NK-92 treated with Interleukin-12 subunit alpha and Interleukin-12 subunit beta, amount 100 ng/mL, for 24 hours (cell line): ENCODE results near the gene LRRC28.

Experiments used
- DNase-seq: peaks from one replicate; lab custom pipeline; 2025; lab: John Stamatoyannopoulos, UW

The LRRC28 gene

GRCh38 chr15:99416191-99417188, 165.2 kb downstream of the LRRC28 start:
- DNase-seq: no peak

GRCh38 chr15:99421172-99421656, 169.9 kb downstream of the LRRC28 start:
- no peak for DNase-seq

GRCh38 chr15:99421758-99422157, 170.5 kb downstream of the LRRC28 start:
- no peak for DNase-seq

- DNase-seq: no peak
Observed at GRCh38 chr15:99423186-99424130, 172.2 kb downstream of the LRRC28 start.

GRCh38 chr15:99424131-99424571, 172.9 kb downstream of the LRRC28 start:
- no peak for DNase-seq

DNA sequence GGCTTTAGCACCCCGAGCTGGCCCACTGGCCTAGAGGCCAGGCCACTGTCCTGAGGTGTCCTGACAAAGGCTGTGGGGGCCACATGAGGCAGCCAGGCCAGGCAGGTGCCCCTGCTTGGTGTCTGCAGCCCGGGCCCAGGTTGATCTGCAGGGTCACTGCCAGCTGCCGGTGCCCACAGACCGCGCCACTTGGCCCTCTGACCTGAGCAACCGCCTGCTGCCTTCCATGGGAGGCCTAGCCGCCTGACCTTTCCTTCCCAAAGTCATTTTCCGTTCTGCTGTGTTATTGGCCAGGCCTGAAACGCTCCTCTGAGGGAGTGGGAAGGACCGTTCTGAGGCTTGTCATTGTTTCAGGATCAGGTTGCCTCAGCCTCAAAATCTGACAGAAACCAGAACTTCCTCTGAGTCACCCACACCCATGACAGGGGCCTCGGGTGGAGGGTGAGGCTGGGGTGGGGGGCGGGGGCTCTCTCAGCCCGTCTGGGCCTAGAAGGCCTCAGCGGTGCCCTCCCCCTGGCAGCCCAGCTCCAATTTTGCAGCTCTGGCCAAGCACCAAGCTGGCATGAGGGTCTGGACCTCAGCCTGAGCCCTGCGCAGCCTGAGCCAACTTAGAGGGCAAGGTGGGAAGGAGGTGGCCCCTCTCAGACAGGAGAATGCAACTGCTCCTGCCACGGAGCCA, 173.8 kb downstream of the LRRC28 start:
- peak; percentile 63 for DNase-seq

- no peak for DNase-seq
Observed at GRCh38 chr15:99425657-99426301, 174.5 kb downstream of the LRRC28 start.

DNA sequence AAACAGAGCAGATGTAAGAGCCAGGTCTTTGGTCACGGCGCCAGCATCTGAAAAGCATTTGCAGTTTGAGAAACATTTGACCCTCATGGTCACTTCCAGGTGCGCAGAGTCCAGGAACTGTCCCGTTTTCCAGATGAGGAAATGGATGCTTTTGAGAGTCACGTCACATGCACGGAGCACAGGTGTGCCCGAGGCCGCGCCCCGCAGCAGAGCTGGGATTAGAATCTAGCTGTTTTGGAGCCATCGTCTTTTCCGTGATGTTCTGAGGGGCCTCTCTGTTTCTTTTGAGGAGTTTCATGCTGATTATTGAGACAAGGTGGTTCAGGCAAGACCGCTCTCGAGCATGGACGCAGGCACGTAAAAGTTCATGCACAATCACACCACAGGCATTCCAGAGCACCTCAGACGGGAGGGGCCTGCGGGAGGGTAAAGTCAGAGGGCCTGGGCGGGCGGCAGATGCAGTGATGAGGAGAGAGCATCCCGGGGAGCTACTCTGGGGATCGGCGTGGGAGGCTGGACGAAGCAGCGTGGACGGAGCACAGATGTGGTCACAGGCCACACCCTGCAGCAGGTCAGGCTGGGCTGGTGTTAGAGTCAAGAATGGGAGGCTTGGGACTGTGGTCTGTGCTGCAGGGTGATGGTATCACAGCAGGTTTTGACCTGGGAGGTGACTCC, 175.3 kb downstream of the LRRC28 start:
- no peak for DNase-seq

- no peak for DNase-seq
Observed at GRCh38 chr15:99427210-99427609, 175.9 kb downstream of the LRRC28 start.

DNA sequence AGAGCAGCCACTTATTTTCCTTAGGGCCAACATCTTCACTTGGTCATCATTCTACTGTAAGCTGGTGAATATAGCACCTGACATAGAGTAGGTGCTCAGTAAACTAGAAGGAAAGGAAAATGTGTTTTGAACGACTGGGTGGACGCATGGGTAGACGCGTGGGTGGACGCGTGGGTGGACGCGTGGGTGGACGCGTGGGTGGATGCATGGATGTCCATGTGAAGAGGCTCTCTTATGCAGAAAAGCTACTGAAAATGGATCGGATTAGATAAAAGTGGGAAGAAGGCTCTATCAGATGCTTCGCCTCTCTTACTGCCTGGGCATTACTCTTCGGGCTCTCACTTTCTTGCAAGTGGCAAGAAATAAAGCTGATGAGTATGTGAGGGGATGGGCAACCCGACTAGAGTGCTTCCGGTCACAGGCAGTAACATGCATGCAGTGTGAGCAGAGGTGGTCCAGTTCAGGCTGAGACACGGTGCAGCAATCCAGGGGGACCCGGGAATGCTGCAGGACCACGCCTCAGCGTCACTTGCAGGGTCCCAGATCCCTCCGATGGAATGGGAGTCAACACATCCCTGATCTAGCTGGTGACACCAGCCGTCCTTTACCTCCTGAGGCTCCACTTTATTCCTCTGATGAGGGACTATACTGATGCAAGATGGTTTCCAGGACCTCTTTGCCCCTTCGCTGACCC, 176.5 kb downstream of the LRRC28 start:
- DNase-seq: no peak

DNA sequence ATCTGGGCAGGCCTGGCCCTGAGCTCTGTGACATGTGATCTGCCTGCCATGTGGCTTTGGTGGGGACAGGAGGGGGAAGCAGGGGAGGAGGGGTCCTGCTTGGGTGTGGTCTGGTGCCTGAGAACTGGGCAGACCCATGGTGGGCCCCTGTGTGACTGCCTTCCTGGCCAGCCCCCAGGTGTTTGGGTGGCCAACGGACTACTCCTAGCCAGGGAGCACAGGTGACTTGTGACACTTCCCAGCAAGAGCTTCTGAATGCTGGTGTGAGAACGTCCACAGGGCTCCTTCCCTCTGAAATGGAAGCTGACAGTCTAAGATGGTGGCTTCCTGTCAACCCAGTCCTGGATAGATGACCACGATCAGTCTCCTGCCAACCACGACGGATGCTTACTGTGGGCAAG, 178.4 kb downstream of the LRRC28 start:
- DNase-seq: no peak

DNA sequence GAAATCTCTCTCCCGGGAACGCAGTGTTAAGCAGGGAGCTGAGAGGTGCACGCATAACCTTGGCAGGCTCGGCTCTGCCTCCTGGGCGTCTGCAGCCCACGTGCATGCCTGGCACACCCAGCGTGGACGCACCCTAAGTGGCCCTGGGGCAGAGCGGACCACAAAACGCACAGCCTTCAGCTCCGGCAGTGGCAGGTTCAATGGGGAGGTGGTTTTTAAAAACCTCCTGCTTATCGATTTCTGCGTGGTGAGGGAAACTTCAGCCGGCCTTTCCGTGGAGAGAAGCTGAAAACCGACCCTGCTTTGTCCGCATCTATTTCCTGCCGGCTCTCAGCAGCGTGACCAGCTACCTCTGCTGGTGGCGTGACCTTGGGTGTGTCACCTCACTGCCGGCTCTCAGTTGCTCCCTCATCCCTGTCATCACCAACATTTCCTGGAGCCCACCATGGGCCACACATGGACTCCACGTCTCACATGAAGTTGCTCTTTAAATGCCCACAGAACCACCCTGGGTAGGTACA, 179.7 kb downstream of the LRRC28 start:
- no peak for DNase-seq

- no peak for DNase-seq
Observed at GRCh38 chr15:99431661-99432091, 180.4 kb downstream of the LRRC28 start.

- no peak for DNase-seq
Observed at GRCh38 chr15:99432271-99433025, 181.2 kb downstream of the LRRC28 start.

DNA sequence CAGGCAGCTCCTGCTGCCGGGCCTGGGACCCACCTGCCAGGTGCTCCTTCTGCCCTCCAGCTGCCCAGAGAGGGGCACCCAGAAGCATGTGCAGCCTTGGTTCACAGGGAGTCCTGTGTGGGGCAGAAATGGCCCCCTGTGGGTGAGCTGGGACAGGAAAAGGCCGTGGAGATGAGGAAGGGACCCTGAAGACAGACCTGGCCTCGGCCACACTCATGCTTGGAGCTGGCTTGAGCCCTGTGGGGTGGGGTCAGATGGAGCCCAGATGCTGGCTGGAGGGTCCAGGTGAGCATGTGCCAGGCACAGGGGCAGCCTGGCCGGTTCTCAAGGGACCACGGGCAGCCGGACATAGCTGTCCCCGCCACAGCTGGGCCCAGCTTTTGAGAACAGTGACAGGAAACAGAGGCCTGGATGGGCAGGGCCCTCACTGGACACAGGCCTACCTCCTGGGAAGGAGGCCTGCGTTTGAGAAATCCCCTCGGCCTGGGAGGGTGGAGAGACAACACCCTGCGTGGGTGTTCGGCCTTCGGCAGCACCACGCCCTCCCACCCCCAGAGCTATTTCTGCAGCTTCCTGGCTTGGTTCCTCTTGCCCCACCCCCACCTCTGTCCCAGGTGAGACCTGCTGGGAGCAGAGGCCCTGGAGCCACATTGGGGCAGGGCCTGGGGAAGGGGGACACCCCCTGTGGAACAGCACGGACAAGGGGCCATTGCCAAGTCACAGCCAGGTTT, 181.9 kb downstream of the LRRC28 start:
- DNase-seq: no peak

- DNase-seq: no peak
Observed at GRCh38 chr15:99433757-99434450, 182.6 kb downstream of the LRRC28 start.

GRCh38 chr15:99434506-99435112, 183.3 kb downstream of the LRRC28 start:
- DNase-seq: no peak
